ENCODE measurements around the gene HPSE. TPM values are rescaled to one million over a fixed set of nuclear protein-coding genes. Genes with fewer than 3 reads are reported as not detected.

HPSE gene
- total and polyA plus RNA-seq, 2 donors (not counting 3 experiments of a cell fraction or from before 2014, with no cell fraction given) = 3.5 to 7.0 TPM

DNA sequence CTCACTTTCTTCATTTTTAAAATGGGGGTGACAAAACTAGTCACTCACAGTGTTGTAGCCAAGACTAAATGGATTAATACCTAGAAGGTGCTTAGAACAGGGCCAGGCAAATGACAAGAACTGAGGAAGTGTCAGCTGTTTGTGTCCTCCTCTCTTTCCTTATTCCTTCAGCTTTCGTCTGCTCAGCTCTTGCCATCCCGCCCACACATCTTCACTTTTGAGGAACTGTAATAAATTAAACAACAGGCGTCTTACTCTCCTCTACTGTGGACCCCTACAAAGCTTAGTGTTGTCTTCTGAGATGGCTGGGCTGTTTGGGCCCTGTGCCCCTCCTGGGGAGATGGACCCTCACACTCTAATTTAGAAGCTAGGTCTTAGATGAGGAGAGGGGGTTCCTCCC lies 2.7 kb downstream of the HPSE start:
- Histone ChIP-seq H4K20me1 (replicated peaks; ENCODE audit: control insufficient read depth, extremely low read depth, insufficient read depth, low read length) (no peaks in the 10 kb centered on the region), H3K27ac (ENCODE audit: insufficient read depth, low read depth, low read length) (no peak overlapping the region), H2AFZ (ENCODE audit: low read depth, low read length) (no peak overlapping the region), H3K9ac (replicated peaks; ENCODE audit: extremely low read depth, insufficient read depth, low read length) (no peak overlapping the region), H3K9me3 (replicated peaks; ENCODE audit: control insufficient read depth, insufficient read depth, low read length) (no peaks in the 10 kb centered on the region), H3K9me1 (replicated peaks; ENCODE audit: control insufficient read depth, extremely low read depth, insufficient read depth, low read length) (no peaks in the 10 kb centered on the region), H3K4me3 (replicated peaks in 1 of 3; ENCODE audit: insufficient read depth in 1 of 3, low read depth in 1 of 3, low read length in 3 of 3) (no peak overlapping the region), H3K79me2 (ENCODE audit: control insufficient read depth, insufficient read depth, low read length) (no peaks in the 10 kb centered on the region), H3K27me3 (ENCODE audit: control insufficient read depth in 2 of 2, insufficient read depth in 2 of 2, low read length in 2 of 2) (no peaks in the 10 kb centered on the region), H3K4me2 (ENCODE audit: insufficient read depth, low read length) (no peak overlapping the region), H3K36me3 (ENCODE audit: control insufficient read depth in 2 of 2, extremely low read depth in 1 of 2, insufficient read depth in 2 of 2, low read length in 2 of 2) (no peaks in the 10 kb centered on the region), H3K4me1 (ENCODE audit: control insufficient read depth, extremely low read depth, insufficient read depth, low read length) (peaks cover 27% of the 10 kb centered on the region)
- FAIRE-seq = no peak
- ChIA-PET CTCF (interaction anchor here (1.9 to 2.0 kb wide), 2 partner anchors 47 to 49 kb away, joined by 4 to 5 read pairs; partner anchors contain the start of gene COQ2), POLR2A (no interaction called here)
- DNase-seq (ENCODE audit: low read depth, low spot score) = no peak
- TF ChIP-seq, protein P1, sequence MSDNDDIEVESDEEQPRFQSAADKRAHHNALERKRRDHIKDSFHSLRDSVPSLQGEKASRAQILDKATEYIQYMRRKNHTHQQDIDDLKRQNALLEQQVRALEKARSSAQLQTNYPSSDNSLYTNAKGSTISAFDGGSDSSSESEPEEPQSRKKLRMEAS (IDR thresholded peaks at IDR 0.05; ENCODE audit: insufficient read depth, insufficient read length) = no peak
- no peak for TF ChIP-seq POLR2AphosphoS5 (IDR thresholded peaks at IDR 0.05; ENCODE audit: insufficient read depth, low read depth, low read length)
- TF ChIP-seq POLR2A (IDR thresholded peaks at IDR 0.05; ENCODE audit: low read depth, low read length) = no peak
- TF ChIP-seq MYC (IDR thresholded peaks at IDR 0.05; ENCODE audit: low read depth, low read length) = no peak
- no peak for TF ChIP-seq EZH2 (IDR thresholded peaks at IDR 0.05; ENCODE audit: borderline replicate concordance, low read depth, low read length, severe bottlenecking)
- no peak for TF ChIP-seq FOS (IDR thresholded peaks at IDR 0.05; ENCODE audit: borderline replicate concordance, insufficient read depth, low read length)
- no peak for TF ChIP-seq JUN (IDR thresholded peaks at IDR 0.05; ENCODE audit: borderline replicate concordance, insufficient read depth, insufficient read length, low read depth)
- TF ChIP-seq GATA2 (IDR thresholded peaks at IDR 0.05; ENCODE audit: insufficient read depth, insufficient read length, low read depth, low read length) = no peak
- TF ChIP-seq, protein P2, sequence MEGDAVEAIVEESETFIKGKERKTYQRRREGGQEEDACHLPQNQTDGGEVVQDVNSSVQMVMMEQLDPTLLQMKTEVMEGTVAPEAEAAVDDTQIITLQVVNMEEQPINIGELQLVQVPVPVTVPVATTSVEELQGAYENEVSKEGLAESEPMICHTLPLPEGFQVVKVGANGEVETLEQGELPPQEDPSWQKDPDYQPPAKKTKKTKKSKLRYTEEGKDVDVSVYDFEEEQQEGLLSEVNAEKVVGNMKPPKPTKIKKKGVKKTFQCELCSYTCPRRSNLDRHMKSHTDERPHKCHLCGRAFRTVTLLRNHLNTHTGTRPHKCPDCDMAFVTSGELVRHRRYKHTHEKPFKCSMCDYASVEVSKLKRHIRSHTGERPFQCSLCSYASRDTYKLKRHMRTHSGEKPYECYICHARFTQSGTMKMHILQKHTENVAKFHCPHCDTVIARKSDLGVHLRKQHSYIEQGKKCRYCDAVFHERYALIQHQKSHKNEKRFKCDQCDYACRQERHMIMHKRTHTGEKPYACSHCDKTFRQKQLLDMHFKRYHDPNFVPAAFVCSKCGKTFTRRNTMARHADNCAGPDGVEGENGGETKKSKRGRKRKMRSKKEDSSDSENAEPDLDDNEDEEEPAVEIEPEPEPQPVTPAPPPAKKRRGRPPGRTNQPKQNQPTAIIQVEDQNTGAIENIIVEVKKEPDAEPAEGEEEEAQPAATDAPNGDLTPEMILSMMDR (IDR thresholded peaks at IDR 0.05; ENCODE audit: extremely low read depth in 1 of 2, insufficient read depth in 1 of 2, low read depth in 1 of 2, low read length in 2 of 2) = no peak
- dilution Hi-C loops (cut with MboI; ENCODE audit: extremely low pct_ligation_motif_present, low sequenced_read_pairs) = no loop called here
- intact Hi-C loops (cut with micrococcal nuclease) = no loop called here
- no TSS peak for BruUV-seq (replicated peaks)
